ENCODE data around the gene BICDL1. TPM values are rescaled to one million over a fixed set of nuclear protein-coding genes. Genes with fewer than 3 reads are reported as not detected.

Gene BICDL1
- total and polyA plus RNA-seq, 10 of the 15 experiments (the other 5 are each of a cell fraction or from before 2014, with no cell fraction given) = 0.72 to 12.3 (median 4.2) TPM

DNA sequence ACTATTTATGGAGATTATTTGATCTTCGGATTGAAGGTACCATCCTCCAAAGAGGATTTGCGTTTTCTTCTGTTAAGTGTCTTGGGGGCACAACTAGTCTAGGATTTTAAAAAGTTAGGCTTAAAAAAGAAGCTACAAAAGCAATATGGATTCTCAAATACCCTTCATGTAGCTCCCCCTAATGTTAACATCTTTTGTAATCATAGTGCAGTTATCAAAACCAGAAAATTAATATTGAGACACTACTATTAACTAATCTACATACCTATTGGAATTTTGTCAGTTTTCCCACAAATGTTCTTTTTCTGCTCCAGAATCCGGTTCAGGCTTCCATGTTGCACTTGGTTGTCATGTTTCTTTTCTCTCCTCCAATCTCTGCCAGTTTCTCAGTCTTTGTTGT, 62.5 kb downstream of the BICDL1 start:
- H3K4me2 ChIP-seq (ENCODE audit: control insufficient read depth, insufficient read depth) = no peak overlapping the region
- FAIRE-seq = no peak
- DNase-seq (ENCODE audit: low read depth, low spot score) = no peak
- no peak overlapping the region for H2AFZ ChIP-seq (ENCODE audit: control insufficient read depth, low read depth, low read length)
- ChIA-PET SMC1A (ENCODE audit: uncharacterized antibody, unreplicated experiment) (no interaction called here), RAD21 (ENCODE audit: unreplicated experiment) (no interaction called here), CTCF (interaction anchor here (1.1 kb wide), 1 partner anchor 18 kb away, joined by 3 read pairs; no protein-coding TSS in a partner anchor), POLR2A (no interaction called here)
- H4K20me1 ChIP-seq (ENCODE audit: control insufficient read depth, insufficient read depth) = no peaks in the 10 kb centered on the region
- WGBS (ENCODE audit: insufficient coverage, insufficient replicate concordance, low lambda C conversion rate, missing lambda C conversion rate) = 72% methylated on average over 3 of the region's 3 CpGs
- H3K4me1 ChIP-seq (ENCODE audit: control insufficient read depth, insufficient read depth, low read length) = no peaks in the 10 kb centered on the region
- in situ Hi-C loops (cut with MboI) = no loop called here
- no peak overlapping the region for H3K4me3 ChIP-seq
- no peak for ATAC-seq
- H3K9ac ChIP-seq (ENCODE audit: control insufficient read depth, insufficient read depth, low read length) = no peak overlapping the region
- no peaks in the 10 kb centered on the region for H3K9me3 ChIP-seq (replicated peaks; ENCODE audit: control insufficient read depth, insufficient read depth, low read length)
- TF ChIP-seq SUZ12 (IDR thresholded peaks at IDR 0.05; ENCODE audit: unreplicated experiment) (no peak), SIN3A (IDR thresholded peaks at IDR 0.05; ENCODE audit: low read depth, low read length) (no peak), TCF3 (IDR thresholded peaks at IDR 0.05; ENCODE audit: borderline replicate concordance, insufficient read depth, low read depth, low read length) (no peak), TCF7 (IDR thresholded peaks at IDR 0.05; ENCODE audit: borderline replicate concordance) (no peak), DPF2 (IDR thresholded peaks at IDR 0.05) (no peak), NFXL1 (IDR thresholded peaks at IDR 0.05; ENCODE audit: borderline replicate concordance) (no peak), YBX1 (IDR thresholded peaks at IDR 0.05) (no peak)
- TF ChIP-seq, protein P1, sequence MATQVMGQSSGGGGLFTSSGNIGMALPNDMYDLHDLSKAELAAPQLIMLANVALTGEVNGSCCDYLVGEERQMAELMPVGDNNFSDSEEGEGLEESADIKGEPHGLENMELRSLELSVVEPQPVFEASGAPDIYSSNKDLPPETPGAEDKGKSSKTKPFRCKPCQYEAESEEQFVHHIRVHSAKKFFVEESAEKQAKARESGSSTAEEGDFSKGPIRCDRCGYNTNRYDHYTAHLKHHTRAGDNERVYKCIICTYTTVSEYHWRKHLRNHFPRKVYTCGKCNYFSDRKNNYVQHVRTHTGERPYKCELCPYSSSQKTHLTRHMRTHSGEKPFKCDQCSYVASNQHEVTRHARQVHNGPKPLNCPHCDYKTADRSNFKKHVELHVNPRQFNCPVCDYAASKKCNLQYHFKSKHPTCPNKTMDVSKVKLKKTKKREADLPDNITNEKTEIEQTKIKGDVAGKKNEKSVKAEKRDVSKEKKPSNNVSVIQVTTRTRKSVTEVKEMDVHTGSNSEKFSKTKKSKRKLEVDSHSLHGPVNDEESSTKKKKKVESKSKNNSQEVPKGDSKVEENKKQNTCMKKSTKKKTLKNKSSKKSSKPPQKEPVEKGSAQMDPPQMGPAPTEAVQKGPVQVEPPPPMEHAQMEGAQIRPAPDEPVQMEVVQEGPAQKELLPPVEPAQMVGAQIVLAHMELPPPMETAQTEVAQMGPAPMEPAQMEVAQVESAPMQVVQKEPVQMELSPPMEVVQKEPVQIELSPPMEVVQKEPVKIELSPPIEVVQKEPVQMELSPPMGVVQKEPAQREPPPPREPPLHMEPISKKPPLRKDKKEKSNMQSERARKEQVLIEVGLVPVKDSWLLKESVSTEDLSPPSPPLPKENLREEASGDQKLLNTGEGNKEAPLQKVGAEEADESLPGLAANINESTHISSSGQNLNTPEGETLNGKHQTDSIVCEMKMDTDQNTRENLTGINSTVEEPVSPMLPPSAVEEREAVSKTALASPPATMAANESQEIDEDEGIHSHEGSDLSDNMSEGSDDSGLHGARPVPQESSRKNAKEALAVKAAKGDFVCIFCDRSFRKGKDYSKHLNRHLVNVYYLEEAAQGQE (IDR thresholded peaks at IDR 0.05; ENCODE audit: low read depth, low read length) = no peak
- TF ChIP-seq, protein P2, sequence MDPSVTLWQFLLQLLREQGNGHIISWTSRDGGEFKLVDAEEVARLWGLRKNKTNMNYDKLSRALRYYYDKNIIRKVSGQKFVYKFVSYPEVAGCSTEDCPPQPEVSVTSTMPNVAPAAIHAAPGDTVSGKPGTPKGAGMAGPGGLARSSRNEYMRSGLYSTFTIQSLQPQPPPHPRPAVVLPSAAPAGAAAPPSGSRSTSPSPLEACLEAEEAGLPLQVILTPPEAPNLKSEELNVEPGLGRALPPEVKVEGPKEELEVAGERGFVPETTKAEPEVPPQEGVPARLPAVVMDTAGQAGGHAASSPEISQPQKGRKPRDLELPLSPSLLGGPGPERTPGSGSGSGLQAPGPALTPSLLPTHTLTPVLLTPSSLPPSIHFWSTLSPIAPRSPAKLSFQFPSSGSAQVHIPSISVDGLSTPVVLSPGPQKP (IDR thresholded peaks at IDR 0.05; ENCODE audit: low read depth, low read length) = no peak
- TF ChIP-seq, protein P3, sequence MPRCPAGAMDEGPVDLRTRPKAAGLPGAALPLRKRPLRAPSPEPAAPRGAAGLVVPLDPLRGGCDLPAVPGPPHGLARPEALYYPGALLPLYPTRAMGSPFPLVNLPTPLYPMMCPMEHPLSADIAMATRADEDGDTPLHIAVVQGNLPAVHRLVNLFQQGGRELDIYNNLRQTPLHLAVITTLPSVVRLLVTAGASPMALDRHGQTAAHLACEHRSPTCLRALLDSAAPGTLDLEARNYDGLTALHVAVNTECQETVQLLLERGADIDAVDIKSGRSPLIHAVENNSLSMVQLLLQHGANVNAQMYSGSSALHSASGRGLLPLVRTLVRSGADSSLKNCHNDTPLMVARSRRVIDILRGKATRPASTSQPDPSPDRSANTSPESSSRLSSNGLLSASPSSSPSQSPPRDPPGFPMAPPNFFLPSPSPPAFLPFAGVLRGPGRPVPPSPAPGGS (IDR thresholded peaks at IDR 0.05; ENCODE audit: borderline replicate concordance, insufficient read depth, low read depth, low read length, poor library complexity, severe bottlenecking) = no peak
- intact Hi-C loops (cut with micrococcal nuclease; ENCODE audit: unreplicated experiment) = no loop called here
- H3K79me2 ChIP-seq (ENCODE audit: control insufficient read depth, insufficient read depth, low read length) = no peaks in the 10 kb centered on the region
- no peaks in the 10 kb centered on the region for H3K36me3 ChIP-seq (ENCODE audit: control insufficient read depth in 2 of 2, insufficient read depth in 2 of 2, low read length in 1 of 2)
- BruUV-seq (replicated peaks) = no TSS peak
- H3K27ac ChIP-seq (ENCODE audit: control insufficient read depth, insufficient read depth) = no peak overlapping the region
- no peaks in the 10 kb centered on the region for H3K27me3 ChIP-seq (replicated peaks in 1 of 2; ENCODE audit: control insufficient read depth in 2 of 2, insufficient read depth in 2 of 2, low read length in 1 of 2)
